Measurements from ENCODE around the gene TEDC1. TPM values are rescaled to one million over a fixed set of nuclear protein-coding genes. Genes with fewer than 3 reads are reported as not detected.

Gene TEDC1
- total and polyA plus RNA-seq, 3 donors from 2014 or later: 8.8 to 16.7 (median 16.4) TPM

- Histone ChIP-seq H3K27ac (no peak overlapping the region), H3K27me3 (no peaks in the 10 kb centered on the region), H3K36me3 (ENCODE audit: low read depth, missing control alignments) (no peaks in the 10 kb centered on the region), H3K4me3 (no peak overlapping the region), H3K4me1 (peaks cover 6% of the 10 kb centered on the region), H3K9me3 (no peaks in the 10 kb centered on the region)
- WGBS, 2 donors: 70 to 74% methylated on average over 5 to 10 of the region's 10 CpGs
- intact Hi-C loops (cut with DNase I; ENCODE audit: low total_unique reads): no loop called here
- no peak for DNase-seq
- TF ChIP-seq CTCF (IDR thresholded peaks at IDR 0.05): no peak
- TF ChIP-seq POLR2A (IDR thresholded peaks at IDR 0.05): no peak
Measured at GRCh38 chr14:105532735-105533141, 41.7 kb downstream of the TEDC1 start.

- DNase-seq: no peak
- no peaks in the 10 kb centered on the region for H3K27me3 ChIP-seq
- no peak overlapping the region for H3K4me3 ChIP-seq
- no peaks in the 10 kb centered on the region for H3K36me3 ChIP-seq (ENCODE audit: low read depth, missing control alignments)
- H3K4me1 ChIP-seq: peaks cover 3% of the 10 kb centered on the region
- intact Hi-C loops (cut with DNase I; ENCODE audit: low total_unique reads): no loop called here
- TF ChIP-seq CTCF (IDR thresholded peaks at IDR 0.05): no peak
- TF ChIP-seq POLR2A (IDR thresholded peaks at IDR 0.05): no peak
- 83 to 87% methylated on average over 1 to 9 of the region's 9 CpGs for WGBS, 2 donors
- H3K9me3 ChIP-seq: no peaks in the 10 kb centered on the region
- H3K27ac ChIP-seq: no peak overlapping the region
Measured at GRCh38 chr14:105533391-105533790, 42.3 kb downstream of the TEDC1 start.

GRCh38 chr14:105533811-105534498 is 42.9 kb downstream of the TEDC1 start:
- intact Hi-C loops (cut with DNase I; ENCODE audit: low total_unique reads): no loop called here
- no peaks in the 10 kb centered on the region for H3K27me3 ChIP-seq
- no peak overlapping the region for H3K4me3 ChIP-seq
- no peaks in the 10 kb centered on the region for H3K9me3 ChIP-seq
- TF ChIP-seq POLR2A (IDR thresholded peaks at IDR 0.05) (no peak), CTCF (IDR thresholded peaks at IDR 0.05) (no peak)
- 77 to 78% methylated on average over 21 of the region's 21 CpGs for WGBS, 2 donors
- H3K36me3 ChIP-seq (ENCODE audit: low read depth, missing control alignments): no peaks in the 10 kb centered on the region
- DNase-seq: no peak
- peaks cover under 1% of the 10 kb centered on the region for H3K4me1 ChIP-seq
- no peak overlapping the region for H3K27ac ChIP-seq

- Histone ChIP-seq H3K4me3 (no peak overlapping the region), H3K9me3 (no peaks in the 10 kb centered on the region), H3K36me3 (ENCODE audit: low read depth, missing control alignments) (no peaks in the 10 kb centered on the region), H3K27ac (no peak overlapping the region), H3K4me1 (no peaks in the 10 kb centered on the region), H3K27me3 (no peaks in the 10 kb centered on the region)
- TF ChIP-seq POLR2A (IDR thresholded peaks at IDR 0.05) (no peak), CTCF (IDR thresholded peaks at IDR 0.05) (no peak)
- WGBS, 2 donors: 61 to 65% methylated on average over 10 to 13 of the region's 13 CpGs
- intact Hi-C loops (cut with DNase I; ENCODE audit: low total_unique reads): no loop called here
- DNase-seq: no peak
Measured at GRCh38 chr14:105534586-105534985, 43.5 kb downstream of the TEDC1 start.

GRCh38 chr14:105536051-105536450 is 45.0 kb downstream of the TEDC1 start:
- intact Hi-C loops (cut with DNase I; ENCODE audit: low total_unique reads): no loop called here
- WGBS, 2 donors: 79 to 94% methylated on average over 3 to 7 of the region's 7 CpGs
- TF ChIP-seq CTCF (IDR thresholded peaks at IDR 0.05) (no peak), POLR2A (IDR thresholded peaks at IDR 0.05) (no peak)
- no peak for DNase-seq
- H3K4me1 ChIP-seq: no peaks in the 10 kb centered on the region
- H3K4me3 ChIP-seq: no peak overlapping the region
- no peak overlapping the region for H3K27ac ChIP-seq
- H3K9me3 ChIP-seq: no peaks in the 10 kb centered on the region
- no peaks in the 10 kb centered on the region for H3K27me3 ChIP-seq
- no peaks in the 10 kb centered on the region for H3K36me3 ChIP-seq (ENCODE audit: low read depth, missing control alignments)

Data from testis (tissue), 3 donors.